ENCODE data around the gene SKAP2.
"Not testable (repeated sequence)": the region's sequence is repeated elsewhere in the genome, so short reads cannot be mapped to it uniquely, and the experiment has no call there.

The SKAP2 gene

DNA sequence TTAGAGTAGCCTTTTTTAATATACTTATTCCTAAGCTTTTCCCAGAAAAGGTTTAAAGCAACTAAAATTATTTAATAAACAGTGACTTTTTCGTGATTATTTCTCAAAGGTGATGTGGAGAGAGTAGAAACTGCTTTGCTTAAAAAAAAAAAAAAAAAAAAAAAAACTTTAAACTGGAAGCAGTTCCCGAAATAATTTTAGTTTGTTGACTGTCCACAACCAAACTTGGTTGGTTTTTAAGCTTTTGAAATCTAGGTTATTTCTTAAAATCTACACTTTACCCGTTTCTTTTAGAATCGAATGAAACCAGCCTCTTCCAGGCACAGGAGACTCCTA, 7.3 kb downstream of the SKAP2 start:
- no peak for DNase-seq

DNA sequence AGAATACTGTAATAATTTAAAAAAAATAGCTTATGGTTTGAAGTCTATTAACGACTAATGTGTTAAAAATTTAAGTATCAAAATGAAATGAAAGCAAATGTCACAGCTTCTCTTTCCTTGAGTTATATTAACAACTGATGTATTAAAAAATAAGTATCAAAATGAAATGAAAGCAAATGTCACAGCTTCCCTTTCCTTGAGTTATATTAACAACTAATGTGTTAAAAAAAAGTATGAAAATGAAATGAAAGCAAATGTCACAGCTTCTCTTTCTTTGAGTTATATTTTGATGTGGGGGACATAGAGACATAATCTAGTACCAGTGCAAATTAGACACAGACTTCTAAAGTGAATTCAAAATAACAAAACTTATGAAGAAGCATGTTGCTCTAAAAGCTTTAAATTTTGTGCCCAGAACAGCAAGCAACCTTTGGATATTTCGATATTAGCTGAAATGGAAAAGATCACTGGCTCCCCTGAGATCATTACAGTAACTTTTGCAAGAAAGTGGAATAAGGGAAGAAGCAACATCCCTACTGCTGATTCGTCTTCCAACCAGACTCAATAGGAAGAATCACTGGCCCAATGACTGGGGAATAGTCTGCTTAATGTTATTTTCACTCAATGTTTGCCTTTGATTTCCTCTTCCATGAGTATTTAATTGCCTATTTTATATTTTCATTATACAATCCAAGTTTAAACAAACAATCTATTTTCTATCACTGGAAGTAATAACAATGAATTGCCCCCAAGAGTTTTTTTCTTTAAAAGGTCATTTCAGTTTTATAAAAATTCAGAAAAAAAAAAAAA, 8.0 kb downstream of the SKAP2 start:
- no peak for DNase-seq

DNA sequence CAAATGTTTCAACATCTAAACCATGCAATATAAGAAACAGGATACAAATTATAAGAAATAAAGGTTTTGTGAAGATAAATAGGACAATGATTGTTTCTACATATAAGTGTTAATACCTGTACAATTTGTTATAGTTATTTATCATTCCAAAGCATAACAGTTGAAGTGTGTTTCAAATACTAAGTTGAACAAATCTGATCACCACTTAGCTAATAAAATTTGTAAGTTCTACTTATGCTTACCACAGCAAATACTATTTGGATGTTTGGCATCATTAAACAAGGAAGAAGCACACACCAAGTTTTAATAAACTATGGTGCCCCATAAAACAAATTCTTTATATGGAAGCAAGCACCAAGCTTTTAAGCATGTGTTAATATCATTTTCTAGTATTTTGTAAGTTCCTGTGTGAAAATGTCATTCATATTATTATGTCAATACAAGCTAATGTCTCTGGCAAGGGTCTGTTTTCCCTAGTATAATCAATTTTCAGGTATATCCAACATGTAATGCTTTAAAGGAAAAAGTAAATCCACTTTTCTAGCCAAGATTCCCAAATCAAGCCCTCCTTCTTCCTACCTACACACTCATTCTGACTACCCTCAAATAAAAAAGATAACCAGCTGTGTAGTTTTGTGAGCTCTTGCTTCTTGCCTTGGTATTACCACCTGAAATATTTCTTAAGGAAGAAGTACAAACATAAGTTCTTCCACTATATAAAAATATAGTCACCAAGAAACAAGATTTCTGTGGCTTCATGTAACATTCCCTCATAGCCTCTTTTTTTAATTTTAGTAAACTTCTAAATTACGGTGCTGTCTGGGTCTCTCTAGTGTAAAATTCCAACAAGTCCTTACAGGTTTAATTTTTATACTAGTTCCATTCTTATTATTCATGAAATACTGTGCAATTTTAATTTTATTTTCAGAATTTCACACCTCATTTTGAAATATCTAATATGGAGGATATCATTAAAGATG, 9.2 kb downstream of the SKAP2 start:
- no peak for DNase-seq

DNA sequence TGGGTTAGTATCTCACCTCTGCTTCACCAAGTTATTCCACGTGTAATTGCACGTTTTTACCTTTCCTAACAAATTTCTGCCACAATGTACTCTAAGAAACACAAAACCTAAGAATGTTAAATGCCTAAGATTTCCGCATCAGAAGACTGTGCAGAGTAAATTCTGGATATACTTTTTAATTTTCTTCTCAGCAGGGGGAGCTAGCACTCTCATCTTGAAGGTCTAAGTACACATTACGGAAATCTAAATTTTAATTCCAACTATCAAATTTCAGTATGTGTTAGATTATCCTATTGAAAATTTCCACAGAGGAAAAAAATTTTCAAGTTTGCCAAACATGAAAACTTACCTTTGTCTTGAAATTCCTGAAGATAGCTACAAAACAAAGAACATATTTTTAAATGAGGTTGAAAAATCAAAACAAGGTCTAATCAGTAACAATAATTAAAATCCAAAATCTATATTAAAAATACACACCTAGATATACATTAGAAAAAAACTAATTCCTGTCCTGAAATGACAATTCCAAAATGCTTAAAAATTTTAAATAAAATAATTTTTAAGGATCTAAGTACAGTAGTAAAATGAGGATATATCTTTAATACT, 10.5 kb downstream of the SKAP2 start:
- DNase-seq = peak in 2 of 6 experiments; percentile 13 to 38

DNA sequence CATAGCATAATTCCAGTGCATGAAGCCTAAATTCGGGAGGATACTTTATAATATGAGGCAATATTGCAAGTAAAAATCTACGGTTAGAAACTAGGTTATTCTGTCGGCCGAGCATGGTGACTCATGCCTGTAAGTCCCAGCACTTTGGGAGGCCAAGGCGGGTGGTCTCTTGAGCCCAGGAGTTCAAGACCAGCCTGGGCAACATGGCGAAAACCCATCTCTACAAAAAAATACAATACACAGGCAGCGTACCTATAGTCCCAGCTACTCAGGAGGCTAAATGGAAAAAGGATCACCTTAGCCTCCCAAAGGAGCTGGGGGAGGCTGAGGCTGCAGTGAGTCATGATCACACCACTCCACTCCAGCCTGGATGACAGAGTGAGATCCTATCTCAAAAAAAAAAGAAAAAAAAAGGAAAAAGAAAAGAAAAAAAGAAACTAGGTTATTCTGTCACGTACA, 14.2 kb downstream of the SKAP2 start:
- DNase-seq = no peak

DNA sequence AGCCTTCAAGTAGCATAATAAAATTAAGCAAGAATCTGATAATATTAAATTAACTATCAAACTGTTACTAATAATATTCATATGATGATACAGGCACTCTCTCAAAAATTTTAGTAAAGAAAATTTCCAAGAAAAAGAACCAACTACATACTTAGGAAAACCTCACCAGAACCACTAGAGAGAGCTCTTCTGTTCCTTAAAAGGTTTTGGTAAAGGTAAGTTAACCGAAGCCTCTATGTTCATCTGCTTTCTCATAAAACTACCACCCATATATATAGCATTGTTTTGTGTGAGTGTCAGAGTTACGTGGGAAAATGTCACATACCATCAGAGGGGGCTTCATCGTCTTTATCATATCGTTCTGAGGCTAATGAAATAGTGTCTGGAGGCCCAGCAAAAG, 20.7 kb downstream of the SKAP2 start:
- DNase-seq = no peak

DNA sequence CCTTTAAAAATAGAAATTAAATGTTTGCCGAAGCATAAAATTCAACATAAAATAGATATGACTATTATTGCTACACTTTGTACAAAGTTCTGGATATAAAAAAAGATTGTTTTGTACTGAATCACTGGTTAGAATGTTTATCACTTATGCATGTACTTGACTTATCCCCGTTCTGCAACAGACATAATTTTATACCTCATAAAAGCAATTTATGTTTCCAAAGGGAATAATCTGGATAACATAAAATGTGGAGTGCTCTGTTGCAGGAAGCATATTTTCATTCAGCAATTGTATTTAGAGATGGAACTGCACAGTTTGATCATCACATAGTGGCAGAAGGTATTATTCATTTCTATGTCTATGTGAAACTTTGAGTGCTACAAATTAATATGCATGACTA, 21.5 kb downstream of the SKAP2 start:
- DNase-seq = no peak

DNA sequence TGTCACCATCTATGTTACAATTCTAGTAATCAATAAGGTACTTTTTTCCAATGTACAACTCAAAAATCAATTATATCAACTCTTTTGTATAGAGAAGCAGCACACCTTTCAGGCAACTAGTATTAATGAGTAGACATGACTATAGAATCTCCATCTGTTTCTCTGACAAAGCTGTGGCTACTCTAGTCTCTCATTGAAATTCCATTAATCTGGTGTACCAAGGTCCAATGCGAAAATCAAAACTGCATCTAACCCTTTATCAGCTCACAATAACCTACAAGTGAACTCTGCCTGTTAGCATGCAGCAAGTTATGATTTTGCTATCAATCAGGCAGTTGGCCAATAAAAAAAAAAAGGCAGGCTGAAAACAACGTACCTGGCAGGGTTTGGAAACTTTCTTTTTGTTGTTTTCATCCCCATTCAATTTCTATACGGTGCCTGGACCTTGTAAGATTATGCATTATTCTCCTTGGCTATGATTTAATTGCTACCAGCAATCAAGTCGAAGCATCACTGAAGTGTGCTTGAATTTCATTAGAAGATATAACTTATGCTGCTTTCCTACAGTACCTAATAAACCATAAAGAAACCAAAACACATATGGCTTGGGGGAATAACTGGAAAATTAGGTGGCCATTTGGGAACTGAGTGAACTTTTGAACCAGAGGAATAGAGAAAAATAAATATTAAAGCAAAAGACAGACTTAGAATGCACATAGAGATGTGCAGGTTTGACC, 23.2 kb downstream of the SKAP2 start:
- no peak for DNase-seq

DNA sequence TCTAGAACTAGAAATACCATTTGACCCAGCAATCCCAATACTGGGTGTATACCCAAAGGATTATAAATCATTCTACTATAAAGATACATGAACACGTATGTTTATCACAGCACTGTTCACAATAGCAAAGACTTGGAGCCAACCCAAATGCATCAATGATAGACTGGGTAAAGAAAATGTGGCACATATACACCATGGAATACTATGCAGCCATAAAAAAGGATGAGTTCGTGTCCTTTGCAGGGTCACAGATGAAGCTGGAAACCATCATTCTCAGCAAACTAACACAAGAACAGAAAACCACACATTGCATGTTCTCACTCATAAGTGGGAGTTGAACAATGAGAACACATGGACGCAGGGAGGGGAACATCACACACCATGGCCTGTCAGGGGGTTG, 27.6 kb downstream of the SKAP2 start:
- not testable (repeated sequence) for DNase-seq

DNA sequence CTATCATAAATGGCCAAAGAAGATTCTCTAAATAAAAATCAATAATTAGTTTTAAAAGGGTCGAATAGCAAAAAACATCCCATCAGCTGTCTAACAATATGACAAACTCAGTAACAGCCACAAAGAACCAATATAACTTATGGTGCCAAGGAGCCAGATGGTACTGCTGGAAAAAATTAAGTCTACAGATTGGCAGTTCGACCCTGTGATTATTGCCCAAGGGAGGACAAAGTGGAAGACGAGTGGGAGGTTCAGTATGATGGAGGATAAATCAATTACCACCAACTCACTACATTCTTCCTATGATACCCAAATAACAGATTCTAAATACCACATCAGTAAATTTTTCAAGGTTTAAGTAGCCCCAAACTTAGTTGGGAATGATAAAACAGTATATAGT, 49.0 kb downstream of the SKAP2 start:
- no peak for DNase-seq

DNA sequence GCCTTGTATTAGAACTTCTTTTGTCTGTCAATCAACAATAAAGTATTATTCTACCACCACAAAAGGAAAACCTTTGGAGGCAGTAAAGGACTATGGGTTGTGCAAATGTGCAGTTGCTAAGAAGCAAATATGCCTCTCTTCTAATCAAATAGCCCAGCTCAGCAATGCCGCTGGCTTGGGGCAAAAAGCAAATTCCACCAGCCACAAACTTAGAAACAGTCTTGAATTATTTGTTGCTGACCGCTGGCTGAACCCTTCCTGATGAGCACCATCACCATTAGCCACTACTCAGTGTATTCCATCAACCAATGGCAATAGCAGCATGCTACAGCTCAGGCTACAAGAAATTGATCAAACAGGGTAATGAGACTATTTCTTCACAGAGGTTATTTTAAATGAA, 51.0 kb downstream of the SKAP2 start:
- DNase-seq = no peak

DNA sequence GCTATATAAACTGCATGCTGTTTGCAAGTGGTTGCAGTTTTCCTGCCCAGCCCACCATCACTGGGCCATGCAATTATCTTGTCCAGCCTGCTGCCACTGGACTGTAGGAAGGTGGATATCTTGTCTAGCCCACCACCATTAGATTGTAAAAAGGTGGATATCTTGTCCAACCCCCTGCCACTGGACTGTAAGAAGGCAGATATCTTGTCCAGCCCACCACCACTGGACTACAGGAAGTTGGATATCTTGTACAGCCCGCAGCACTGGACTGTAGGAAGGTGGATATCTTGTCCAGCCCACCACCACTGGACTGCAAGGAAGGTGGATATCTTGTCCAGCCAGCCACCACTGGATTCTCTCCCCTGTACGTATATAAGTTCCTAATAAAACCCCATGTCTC, 69.8 kb downstream of the SKAP2 start:
- DNase-seq = no peak

DNA sequence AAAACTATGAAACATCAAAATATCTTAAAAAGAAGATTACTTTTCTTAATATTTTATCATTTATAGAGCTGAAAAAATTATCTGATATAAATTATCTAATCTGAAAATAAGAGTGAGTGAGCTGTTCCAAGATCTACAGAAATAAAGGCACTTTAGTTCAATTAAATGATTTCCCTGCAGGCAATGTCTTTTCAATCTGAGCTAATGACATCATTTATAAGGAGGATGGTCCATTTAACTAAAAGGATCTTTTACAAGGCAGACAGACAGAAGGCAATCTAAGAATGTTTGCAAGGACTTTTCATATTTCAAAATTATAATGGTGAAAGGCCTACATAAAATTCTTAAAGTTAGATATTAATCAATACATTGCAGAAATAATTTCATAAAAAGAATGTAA, 71.8 kb downstream of the SKAP2 start:
- no peak for DNase-seq

DNA sequence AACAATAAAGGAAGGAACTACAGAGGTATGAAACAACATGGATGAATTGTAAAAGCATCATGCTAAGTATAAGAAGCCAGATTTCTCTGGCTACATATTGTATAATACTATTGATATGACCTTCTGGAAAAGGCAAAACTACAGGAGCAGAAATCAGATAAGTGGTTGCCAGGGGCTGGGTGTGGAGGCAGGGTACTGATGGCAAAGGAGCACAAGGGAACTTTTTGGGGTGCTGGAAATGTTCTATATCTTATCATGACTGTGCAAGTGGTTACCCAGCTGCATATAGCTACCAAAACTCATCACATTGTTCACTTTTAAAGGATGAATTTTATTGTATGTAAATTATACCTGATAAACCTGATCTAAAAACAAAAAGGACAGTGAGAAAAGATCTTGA, 72.4 kb downstream of the SKAP2 start:
- DNase-seq = no peak

DNA sequence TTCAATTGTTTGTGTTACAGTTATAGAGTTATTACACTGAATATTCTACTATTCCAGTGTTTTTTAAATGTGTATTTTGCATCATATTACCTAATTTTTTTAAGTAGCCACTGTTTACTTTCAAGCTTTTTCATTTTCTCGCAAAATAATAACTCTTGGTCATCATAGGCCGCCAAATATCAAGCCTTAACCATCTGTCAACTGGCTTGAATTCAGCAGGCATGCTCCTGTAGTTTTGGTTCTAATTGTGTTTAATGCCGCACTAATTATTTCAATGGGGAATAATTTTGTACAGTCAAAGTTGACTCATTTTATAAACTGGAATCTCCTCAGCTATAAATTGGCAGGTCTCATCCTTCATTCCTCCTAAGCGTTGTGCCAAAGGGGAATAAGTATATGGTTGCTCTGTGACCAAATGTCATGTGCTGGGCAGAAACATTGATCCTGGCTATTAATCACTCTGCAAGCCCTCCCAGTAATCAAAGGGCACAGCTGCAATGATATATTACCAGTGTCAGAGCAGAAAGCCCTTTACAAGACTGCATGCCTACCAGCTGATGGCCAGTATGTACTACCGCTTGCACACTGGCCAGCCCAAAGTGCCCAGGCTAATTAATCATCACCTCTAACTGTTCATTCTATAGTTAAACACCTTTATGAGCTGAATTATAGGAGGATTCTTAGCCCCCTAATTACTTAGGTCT, 74.8 kb downstream of the SKAP2 start:
- no peak for DNase-seq

DNA sequence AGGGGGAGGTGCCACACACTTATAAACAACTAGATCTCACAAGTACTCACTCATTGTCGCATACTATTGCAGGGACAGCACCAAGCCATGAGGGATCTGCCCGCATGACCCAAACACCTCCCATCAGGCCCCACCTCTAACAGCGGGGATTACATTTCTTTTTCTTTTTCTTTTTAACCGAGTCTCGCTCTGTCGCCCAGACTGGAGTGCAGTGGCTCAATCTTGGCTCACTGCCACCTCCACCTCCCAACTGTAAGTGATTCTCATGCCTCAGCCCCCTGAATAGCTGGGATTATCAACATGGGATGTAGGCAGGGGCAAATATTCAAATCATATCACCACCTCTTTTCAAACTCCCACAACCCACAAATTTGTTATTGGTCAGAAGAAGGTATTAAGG, 76.7 kb downstream of the SKAP2 start:
- DNase-seq = no peak

DNA sequence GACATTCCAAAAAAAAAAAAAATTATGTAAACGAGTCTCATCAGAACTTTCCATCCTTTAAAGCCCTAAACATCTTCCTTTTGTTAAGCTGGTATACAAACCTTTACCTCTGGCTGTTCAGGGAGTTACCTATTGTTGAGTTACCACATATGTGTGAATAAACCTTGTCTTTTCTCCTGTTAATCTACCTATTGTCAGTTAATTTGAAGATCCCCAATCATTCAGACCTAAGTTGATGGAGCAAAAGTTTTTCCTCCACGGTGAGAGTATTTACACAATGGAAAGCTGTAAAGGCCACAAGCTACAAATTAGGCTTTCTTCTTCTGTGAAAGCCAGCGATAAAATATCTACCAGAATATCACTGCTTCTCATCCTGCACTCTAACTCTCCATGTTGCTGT, 80.3 kb downstream of the SKAP2 start:
- DNase-seq = no peak

DNA sequence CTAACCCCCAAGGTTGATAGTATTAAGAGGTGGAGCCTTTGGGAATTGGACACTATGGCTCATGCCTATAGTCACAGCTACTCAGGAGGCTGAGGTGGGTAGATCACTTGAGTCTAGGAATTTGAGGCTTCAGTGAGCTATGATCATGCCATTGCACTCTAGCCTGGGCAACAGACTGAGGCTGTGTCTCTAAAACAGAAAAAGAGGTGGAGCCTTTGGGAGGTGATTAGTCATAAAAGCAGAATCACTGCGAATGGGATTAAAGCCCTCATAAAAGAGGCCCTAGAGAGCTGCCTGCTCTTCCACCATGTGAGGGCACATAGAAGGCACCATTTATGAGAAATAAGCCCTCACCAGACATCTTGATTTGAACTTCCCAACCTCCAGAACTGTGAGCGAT, 81.9 kb downstream of the SKAP2 start:
- DNase-seq = no peak

DNA sequence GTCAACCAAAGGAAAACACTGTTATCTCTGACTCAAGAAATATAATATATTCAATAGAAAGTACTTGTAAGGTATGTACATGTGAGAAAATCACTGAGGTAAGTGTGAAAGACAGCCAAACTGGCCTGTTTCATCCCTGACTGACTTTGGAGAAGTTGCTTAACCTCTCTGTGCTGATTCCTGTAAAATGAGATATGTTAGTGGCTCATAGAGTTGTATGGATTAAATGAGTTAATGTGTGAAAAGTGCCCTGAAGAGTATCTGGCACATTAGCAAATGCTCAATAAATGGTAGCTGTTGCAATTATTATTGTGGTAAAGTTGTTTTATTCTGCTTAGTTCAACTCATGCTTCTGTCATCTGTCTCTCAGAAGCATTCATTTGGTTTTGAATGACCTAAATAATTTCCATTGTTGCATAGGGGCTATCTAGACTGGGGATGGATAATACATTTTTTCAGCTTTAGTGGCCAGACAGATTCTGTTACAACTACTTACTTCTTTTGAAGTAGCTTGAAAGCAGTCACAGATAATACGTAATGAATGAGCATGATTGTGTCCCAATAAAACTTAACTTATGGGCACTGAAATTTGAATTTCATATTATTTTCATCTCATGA, 84.3 kb downstream of the SKAP2 start:
- no peak for DNase-seq

DNA sequence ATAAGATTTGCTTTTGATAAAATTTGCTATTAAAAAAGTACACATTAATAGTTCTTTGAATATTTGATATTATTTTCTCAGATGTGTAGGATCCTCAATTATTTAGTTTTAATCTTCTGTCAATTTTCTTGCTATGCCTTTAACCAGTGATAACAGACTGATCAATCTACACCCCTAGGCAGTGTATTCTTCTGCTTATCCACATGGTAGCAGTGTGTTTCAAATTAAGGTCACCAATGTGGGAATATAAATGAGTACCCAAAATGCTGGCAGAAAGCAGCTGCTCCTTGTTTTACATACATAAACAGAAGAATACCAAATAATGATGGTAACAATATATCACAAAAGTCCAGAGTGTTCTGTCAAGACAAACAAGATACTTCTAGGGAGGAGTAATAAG, 87.0 kb downstream of the SKAP2 start:
- no peak for DNase-seq

DNA sequence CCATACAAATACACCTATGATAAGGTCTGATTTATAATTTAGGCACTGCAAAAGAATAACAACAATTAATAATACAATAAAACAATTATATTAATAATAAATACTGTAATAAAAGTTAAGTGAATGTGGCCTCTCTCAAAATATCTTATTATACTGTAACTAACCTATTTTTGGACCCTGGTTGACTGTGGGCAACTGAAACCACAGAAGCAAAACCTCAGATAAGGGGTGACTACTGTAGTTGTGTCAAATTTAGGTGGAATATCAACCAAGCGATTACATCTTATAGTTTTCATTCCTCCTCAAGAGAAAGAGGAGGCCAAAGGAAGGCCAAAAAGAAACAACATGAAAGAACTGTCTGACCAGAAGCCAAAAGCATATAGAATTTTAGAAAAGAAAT, 103.9 kb downstream of the SKAP2 start:
- DNase-seq = no peak

DNA sequence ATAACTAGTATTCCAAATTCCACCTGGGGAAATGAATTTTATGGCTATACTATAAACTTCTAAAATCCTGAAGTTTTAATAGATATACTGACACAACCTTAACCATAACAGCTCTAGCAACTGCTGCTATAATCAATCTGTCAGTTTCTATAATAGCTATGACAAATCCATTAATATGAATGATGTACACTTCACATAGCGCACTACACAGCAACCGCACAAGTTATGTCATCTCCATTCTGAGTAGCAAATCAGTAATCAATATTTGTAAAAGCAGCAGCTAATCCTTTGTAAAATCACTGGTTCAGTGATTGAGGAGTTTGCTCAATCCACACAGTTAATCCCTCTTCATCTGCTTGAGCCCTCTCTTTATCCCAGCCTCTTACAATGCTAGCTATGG, 105.3 kb downstream of the SKAP2 start:
- DNase-seq = no peak

Data from stimulated activated naive CD4-positive, alpha-beta T cell (primary cell).